Brain microvascular endothelial cell (primary cell): ENCODE measurements around the gene ADARB1.

Source experiments
- DNase-seq: peaks from one replicate; pipeline ENCODE4 v3.0.0-alpha.2; 2020
- H3K27ac ChIP-seq: fragments of 250-450 bp; sonication (Bioruptor Pico); 2 replicates; pipeline ENCODE4 v1.5.1; 2020; ENCODE audit warnings: mild to moderate bottlenecking, moderate library complexity
- H3K27me3 ChIP-seq: fragments of 250-450 bp; sonication (Bioruptor Pico); replicated peaks from 2 replicates; pipeline ENCODE4 v1.5.1; 2020; ENCODE audit warnings: mild to moderate bottlenecking
- H3K36me3 ChIP-seq: fragments of 250-450 bp; sonication (Bioruptor Pico); replicated peaks from 2 replicates; pipeline ENCODE4 v1.5.1; 2020; ENCODE audit warnings: mild to moderate bottlenecking
- H3K4me3 ChIP-seq: 2 replicates; pipeline ENCODE4 v1.5.1; 2011; ENCODE audit warnings: low read depth, mild to moderate bottlenecking, control low read depth, low read length, moderate library complexity
- CTCF ChIP-seq: IDR thresholded peaks from 2 replicates; pipeline ENCODE4 v1.5.1; 2011; ENCODE audit warnings: low read depth, mild to moderate bottlenecking, moderate library complexity, low read length, control low read depth, inconsistent platforms; ENCODE audit errors: missing control alignments
- in situ Hi-C: cut with HindIII; loops from 2 replicates; pipeline ENCODE4 v1.10.0; 2017; ENCODE audit warnings: low sequenced_read_pairs, low pct_ligation_motif_present

Gene ADARB1

GRCh38 chr21:45048026-45048698 lies 26.2 kb upstream of the ADARB1 start:
- DNase-seq = no peak
- Histone ChIP-seq H3K36me3 (no peaks in the 10 kb centered on the region), H3K27me3 (no peaks in the 10 kb centered on the region), H3K27ac (no peak overlapping the region), H3K4me3 (no peak overlapping the region)
- TF ChIP-seq CTCF = no peak
- in situ Hi-C loops = no loop called here

GRCh38 chr21:45048968-45049367 lies 25.4 kb upstream of the ADARB1 start:
- Histone ChIP-seq H3K27me3 (no peaks in the 10 kb centered on the region), H3K36me3 (no peaks in the 10 kb centered on the region), H3K27ac (no peak overlapping the region), H3K4me3 (no peak overlapping the region)
- TF ChIP-seq CTCF = no peak
- no peak for DNase-seq
- in situ Hi-C loops = no loop called here

GRCh38 chr21:45049714-45050344 lies 24.6 kb upstream of the ADARB1 start:
- no peaks in the 10 kb centered on the region for H3K27me3 ChIP-seq

GRCh38 chr21:45050345-45050796 lies 24.0 kb upstream of the ADARB1 start:
- Histone ChIP-seq H3K36me3 (no peaks in the 10 kb centered on the region), H3K27me3 (no peaks in the 10 kb centered on the region), H3K27ac (peak overlapping the region; percentile 96), H3K4me3 (no peak overlapping the region)
- DNase-seq = peak; percentile 80
- no peak for TF ChIP-seq CTCF
- in situ Hi-C loops = no loop called here

More at GRCh38 chr21:45049714-45050344, 24.6 kb upstream of the ADARB1 start:
- no peak for TF ChIP-seq CTCF
- no peaks in the 10 kb centered on the region for H3K36me3 ChIP-seq
- H3K27ac ChIP-seq = peak overlapping the region; percentile 96
- H3K4me3 ChIP-seq = no peak overlapping the region
- in situ Hi-C loops = no loop called here
- DNase-seq = peak; percentile 18

- DNase-seq = peak; percentile 95
- no peaks in the 10 kb centered on the region for H3K36me3 ChIP-seq
- in situ Hi-C loops = no loop called here
- H3K27me3 ChIP-seq = no peaks in the 10 kb centered on the region
- H3K27ac ChIP-seq = peak overlapping the region; percentile 96
- H3K4me3 ChIP-seq = no peak overlapping the region
- TF ChIP-seq CTCF = no peak
Measured at GRCh38 chr21:45050797-45051489, 23.4 kb upstream of the ADARB1 start.
